ENCODE results near the gene DPF3. TPM values are rescaled to one million over a fixed set of nuclear protein-coding genes. Genes with fewer than 3 reads are reported as not detected.

DPF3 gene
- polyA plus RNA-seq = 3.5 TPM
- long read RNA-seq, donor 1 = 0 reads
- long read RNA-seq, donor 2 = 0 reads
- long read RNA-seq, donor 3 = 0 reads
- long read RNA-seq, donor 4 = 0 reads
- long read RNA-seq, donor 5 = 0 reads
- long read RNA-seq, donor 6 = 0 reads
- long read RNA-seq, donor 7, full-length matches to known transcripts = 1 of 1 reads
- long read RNA-seq, donor 7, partial matches to known transcripts = 0 of 1 reads
- long read RNA-seq, donor 7, other reads (novel, unspliced or antisense) = 0 of 1 reads
- long read RNA-seq, donor 8 = 0 reads
- long read RNA-seq, donor 9 = 0 reads
- long read RNA-seq, donor 10 = 0 reads
- long read RNA-seq, donor 11 = 0 reads

DNA sequence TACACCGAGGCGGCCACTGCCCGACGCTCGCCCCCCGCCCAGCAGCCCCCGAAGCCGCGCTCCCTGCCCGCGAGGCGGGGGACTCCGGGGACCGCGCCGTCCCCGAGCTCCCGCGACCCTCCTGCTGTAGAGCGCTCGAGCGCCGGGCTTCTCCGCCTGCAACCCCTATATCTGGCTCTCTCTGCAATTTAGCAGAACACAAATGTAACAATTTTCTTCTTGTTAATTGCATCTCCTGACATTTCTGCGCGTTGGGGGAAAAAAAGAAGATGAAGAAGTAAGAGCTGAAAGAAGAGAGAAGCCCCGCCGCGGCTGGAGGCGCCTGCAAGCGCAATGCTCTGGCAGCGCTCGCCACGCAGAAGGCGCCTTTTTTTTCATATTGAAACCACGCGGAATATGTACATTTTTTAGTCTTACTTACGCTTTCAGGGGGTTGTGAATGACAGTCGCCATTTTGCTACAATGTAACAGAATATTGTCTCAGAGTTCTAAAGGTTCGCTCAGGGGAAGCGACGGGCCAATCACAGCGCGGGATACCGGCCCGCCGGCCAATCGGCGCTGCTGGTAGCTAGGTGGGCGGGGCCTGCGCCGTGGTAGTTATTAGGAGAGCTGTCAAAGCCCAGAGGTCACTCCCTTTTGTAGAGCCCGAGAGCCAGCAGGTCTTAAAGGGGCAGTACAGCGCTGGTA, at the start of gene DPF3:
TSS of gene DPF3 (minus strand) at position 466 of the 687 bp plus-strand sequence. CDS start at position 453, 13 bp downstream.
- Histone ChIP-seq H3K27me3 (ENCODE audit: control insufficient read depth, insufficient read depth, low read length) (peaks cover 40% of the 10 kb centered on the region), H3K27ac (ENCODE audit: low read length) (peak within 1 kb of the TSS; percentile 23), H3K9me3 (ENCODE audit: control insufficient read depth, low read depth, low read length) (no peaks in the 10 kb centered on the region), H3K4me1 (ENCODE audit: control insufficient read depth, insufficient read depth, low read length) (peaks cover 20% of the 10 kb centered on the region), H3K36me3 (ENCODE audit: control insufficient read depth, insufficient read depth, low read length) (no peaks in the 10 kb centered on the region), H3K4me3 (ENCODE audit: low read length) (peak within 1 kb of the TSS; percentile 70)
- 0% methylated on average over 1 of the region's 54 CpGs for WGBS (ENCODE audit: insufficient coverage, low lambda C conversion rate)
- peak; percentile 92 to 96 for DNase-seq

DNA sequence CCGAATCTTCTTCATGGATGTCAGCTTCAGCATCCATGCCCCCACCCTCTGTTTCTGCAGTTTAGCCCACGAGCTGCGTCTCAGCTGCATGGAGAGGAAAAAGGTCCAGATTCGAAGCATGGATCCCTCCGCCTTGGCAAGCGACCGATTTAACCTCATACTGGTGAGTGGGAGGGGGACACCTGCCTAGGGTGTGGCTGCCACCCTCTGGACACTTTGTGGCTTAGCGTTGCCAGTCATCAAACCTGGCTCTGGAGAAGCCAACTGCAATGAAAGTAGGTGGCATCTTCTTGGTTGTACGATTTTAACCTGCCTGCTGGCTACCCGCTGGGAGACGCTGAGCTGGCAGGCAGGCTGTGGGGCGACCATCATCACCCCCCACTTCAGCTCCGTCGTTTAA, 49.0 kb upstream of the DPF3 start:
- Histone ChIP-seq H3K4me3 (ENCODE audit: low read length) (no peak overlapping the region), H3K4me1 (ENCODE audit: control insufficient read depth, insufficient read depth, low read length) (no peaks in the 10 kb centered on the region), H3K27ac (ENCODE audit: low read length) (no peak overlapping the region), H3K36me3 (ENCODE audit: control insufficient read depth, insufficient read depth, low read length) (peaks cover 78% of the 10 kb centered on the region), H3K27me3 (ENCODE audit: control insufficient read depth, insufficient read depth, low read length) (no peaks in the 10 kb centered on the region), H3K9me3 (ENCODE audit: control insufficient read depth, low read depth, low read length) (no peaks in the 10 kb centered on the region)
- no CpG with 5 or more reads among the region's 14 CpGs for WGBS (ENCODE audit: insufficient coverage, low lambda C conversion rate)
- DNase-seq = no peak

DNA sequence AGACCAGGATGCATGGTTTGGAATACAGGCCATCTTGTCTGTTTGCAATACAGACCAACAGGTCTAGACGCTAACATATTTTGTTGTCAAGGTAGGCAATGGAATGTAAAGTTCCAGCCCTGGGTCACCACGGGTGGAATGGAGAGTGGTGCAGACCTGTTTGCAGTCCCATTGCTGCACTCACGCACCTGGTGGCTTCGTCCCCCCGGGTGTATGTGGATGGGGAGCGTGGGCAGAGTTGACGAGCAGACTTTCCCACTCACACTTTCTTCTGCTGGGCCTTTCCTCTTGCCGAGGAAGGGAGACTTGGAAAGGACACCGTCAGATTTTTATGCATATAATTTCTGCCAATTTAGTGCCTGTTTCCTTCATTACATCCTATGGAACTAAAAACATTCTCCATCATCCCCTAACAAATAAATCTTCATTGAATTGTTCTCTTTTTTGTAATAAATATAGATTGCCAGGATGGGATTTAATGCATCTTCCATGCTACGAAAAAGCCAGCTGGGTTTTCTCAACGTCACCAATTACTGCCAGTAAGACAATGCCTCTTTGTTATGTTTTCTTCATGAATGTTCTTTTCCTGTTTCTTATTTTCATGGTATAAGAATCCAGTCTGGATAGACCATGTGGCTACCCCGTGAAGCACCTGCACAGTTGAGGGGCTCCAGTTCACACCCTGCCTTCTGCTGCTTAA, 47.5 kb upstream of the DPF3 start:
- Histone ChIP-seq H3K27ac (ENCODE audit: low read length) (no peak overlapping the region), H3K36me3 (ENCODE audit: control insufficient read depth, insufficient read depth, low read length) (peaks cover 68% of the 10 kb centered on the region), H3K27me3 (ENCODE audit: control insufficient read depth, insufficient read depth, low read length) (no peaks in the 10 kb centered on the region), H3K4me1 (ENCODE audit: control insufficient read depth, insufficient read depth, low read length) (no peaks in the 10 kb centered on the region), H3K9me3 (ENCODE audit: control insufficient read depth, low read depth, low read length) (no peaks in the 10 kb centered on the region), H3K4me3 (ENCODE audit: low read length) (no peak overlapping the region)
- WGBS (ENCODE audit: insufficient coverage, low lambda C conversion rate) = 70% methylated on average over 2 of the region's 12 CpGs
- no peak for DNase-seq

DNA sequence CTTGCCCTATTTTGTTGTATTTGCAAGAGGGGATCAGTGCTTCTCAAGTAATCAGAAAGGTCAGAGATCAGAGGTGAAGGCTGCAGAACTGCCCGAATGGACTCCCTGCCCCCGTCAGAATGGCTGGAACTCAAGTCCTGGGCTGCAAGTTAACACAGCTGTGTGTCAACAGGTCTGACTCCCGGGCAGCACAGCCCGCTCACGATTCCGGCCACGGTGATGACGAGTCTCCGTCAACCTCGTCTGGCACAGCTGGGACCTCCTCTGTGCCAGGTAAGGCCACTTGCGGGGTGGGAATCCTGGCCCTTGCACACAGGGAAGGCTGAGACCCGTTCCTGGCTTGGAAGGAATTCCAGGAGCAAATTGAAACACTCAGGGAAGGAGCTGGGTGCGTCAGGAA, 45.7 kb upstream of the DPF3 start:
- Histone ChIP-seq H3K4me1 (ENCODE audit: control insufficient read depth, insufficient read depth, low read length) (no peaks in the 10 kb centered on the region), H3K36me3 (ENCODE audit: control insufficient read depth, insufficient read depth, low read length) (peaks cover 56% of the 10 kb centered on the region), H3K27me3 (ENCODE audit: control insufficient read depth, insufficient read depth, low read length) (no peaks in the 10 kb centered on the region), H3K9me3 (ENCODE audit: control insufficient read depth, low read depth, low read length) (no peaks in the 10 kb centered on the region), H3K27ac (ENCODE audit: low read length) (no peak overlapping the region), H3K4me3 (ENCODE audit: low read length) (no peak overlapping the region)
- no CpG with 5 or more reads among the region's 13 CpGs for WGBS (ENCODE audit: insufficient coverage, low lambda C conversion rate)
- no peak for DNase-seq

DNA sequence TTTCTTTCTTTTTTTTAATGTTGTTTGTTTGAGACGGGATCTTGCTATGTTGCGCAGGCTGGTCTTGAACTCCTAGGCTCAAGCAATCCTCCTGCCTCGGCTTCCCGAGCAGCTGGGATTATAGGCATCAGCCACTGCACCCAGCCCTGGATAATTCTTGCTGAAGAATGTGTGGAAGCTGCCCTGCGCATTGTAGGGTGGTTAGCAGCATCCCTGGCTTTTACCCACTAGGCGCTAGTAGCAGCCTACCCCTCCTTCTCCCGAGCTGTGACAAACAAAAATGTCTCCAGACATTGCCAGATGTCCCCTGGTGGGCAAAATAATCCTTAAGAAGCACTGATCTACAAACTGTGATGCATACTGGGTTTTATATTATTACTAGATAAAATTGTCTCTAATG, 39.0 kb upstream of the DPF3 start:
- peaks cover 3% of the 10 kb centered on the region for H3K36me3 ChIP-seq (ENCODE audit: control insufficient read depth, insufficient read depth, low read length)
- no peak overlapping the region for H3K27ac ChIP-seq (ENCODE audit: low read length)
- H3K4me3 ChIP-seq (ENCODE audit: low read length) = no peak overlapping the region
- DNase-seq = no peak
- H3K27me3 ChIP-seq (ENCODE audit: control insufficient read depth, insufficient read depth, low read length) = no peaks in the 10 kb centered on the region
- H3K9me3 ChIP-seq (ENCODE audit: control insufficient read depth, low read depth, low read length) = peaks cover 3% of the 10 kb centered on the region
- WGBS (ENCODE audit: insufficient coverage, low lambda C conversion rate) = no CpG with 5 or more reads among the region's 7 CpGs
- no peaks in the 10 kb centered on the region for H3K4me1 ChIP-seq (ENCODE audit: control insufficient read depth, insufficient read depth, low read length)

DNA sequence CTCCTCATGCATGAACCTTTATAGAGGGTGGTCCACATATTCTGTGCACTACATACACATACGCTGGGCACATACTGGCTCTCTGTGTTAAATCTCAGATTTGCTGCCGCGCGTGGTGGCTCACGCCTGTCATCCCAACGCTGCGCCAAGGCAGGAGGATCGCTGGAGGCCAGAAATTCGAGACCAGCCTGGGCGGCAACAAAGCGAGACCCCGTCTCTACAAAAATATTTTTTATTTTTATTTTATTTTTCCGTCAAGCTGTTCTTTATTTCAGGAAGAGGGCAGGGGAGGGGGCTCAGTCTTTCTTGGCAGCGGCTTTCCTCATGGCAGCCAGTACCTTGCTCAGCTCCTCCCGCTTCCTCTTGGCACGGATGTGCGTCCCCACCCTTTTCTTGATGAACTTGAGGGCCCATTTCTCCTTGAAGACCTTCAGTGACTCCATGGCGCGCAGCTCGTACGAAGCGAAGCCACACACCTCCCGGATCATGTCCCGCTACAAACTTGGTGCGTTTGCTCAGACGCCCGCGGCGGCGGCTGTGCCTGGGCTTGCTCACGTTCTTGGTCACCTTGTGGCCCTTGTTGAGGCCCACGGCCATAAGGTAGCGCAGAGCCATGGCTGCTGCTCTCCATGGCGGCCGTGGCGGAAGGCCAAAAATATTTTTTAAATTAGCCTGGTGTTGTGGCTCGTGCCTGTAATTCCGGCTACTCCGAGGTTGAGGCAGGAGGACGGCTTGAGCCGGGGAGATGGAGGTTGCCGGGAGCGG, 35.6 kb upstream of the DPF3 start:
- Histone ChIP-seq H3K4me1 (ENCODE audit: control insufficient read depth, insufficient read depth, low read length) (peaks cover 5% of the 10 kb centered on the region), H3K27me3 (ENCODE audit: control insufficient read depth, insufficient read depth, low read length) (no peaks in the 10 kb centered on the region), H3K36me3 (ENCODE audit: control insufficient read depth, insufficient read depth, low read length) (no peaks in the 10 kb centered on the region), H3K27ac (ENCODE audit: low read length) (no peak overlapping the region), H3K9me3 (ENCODE audit: control insufficient read depth, low read depth, low read length) (peaks cover 3% of the 10 kb centered on the region), H3K4me3 (ENCODE audit: low read length) (no peak overlapping the region)
- WGBS (ENCODE audit: insufficient coverage, low lambda C conversion rate) = 95% methylated on average over 4 of the region's 43 CpGs
- DNase-seq = no peak

DNA sequence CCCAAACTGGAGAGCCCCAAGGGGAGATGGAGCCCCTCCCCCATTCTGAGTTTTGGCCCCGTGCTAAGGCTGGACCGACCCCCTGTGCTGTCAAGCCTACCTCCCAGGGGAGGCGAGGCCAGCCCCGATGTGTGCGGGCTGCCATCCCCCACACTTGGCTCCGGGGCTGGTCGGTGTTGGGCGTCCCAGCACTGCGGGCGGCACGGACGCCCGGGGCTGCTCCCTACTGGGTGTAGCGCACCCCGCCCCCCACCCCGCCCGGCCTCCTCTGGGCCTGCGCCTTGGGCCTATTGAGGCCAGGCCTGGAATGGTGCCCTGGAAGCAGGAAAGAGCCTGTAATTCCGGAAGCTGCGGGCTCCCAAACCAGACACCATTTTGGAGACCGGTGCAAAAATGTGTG, 35.0 kb upstream of the DPF3 start:
- H3K9me3 ChIP-seq (ENCODE audit: control insufficient read depth, low read depth, low read length) = peaks cover 3% of the 10 kb centered on the region
- no CpG with 5 or more reads among the region's 21 CpGs for WGBS (ENCODE audit: insufficient coverage, low lambda C conversion rate)
- no peaks in the 10 kb centered on the region for H3K27me3 ChIP-seq (ENCODE audit: control insufficient read depth, insufficient read depth, low read length)
- peaks cover 5% of the 10 kb centered on the region for H3K4me1 ChIP-seq (ENCODE audit: control insufficient read depth, insufficient read depth, low read length)
- DNase-seq = no peak
- no peak overlapping the region for H3K27ac ChIP-seq (ENCODE audit: low read length)
- no peaks in the 10 kb centered on the region for H3K36me3 ChIP-seq (ENCODE audit: control insufficient read depth, insufficient read depth, low read length)
- H3K4me3 ChIP-seq (ENCODE audit: low read length) = no peak overlapping the region

DNA sequence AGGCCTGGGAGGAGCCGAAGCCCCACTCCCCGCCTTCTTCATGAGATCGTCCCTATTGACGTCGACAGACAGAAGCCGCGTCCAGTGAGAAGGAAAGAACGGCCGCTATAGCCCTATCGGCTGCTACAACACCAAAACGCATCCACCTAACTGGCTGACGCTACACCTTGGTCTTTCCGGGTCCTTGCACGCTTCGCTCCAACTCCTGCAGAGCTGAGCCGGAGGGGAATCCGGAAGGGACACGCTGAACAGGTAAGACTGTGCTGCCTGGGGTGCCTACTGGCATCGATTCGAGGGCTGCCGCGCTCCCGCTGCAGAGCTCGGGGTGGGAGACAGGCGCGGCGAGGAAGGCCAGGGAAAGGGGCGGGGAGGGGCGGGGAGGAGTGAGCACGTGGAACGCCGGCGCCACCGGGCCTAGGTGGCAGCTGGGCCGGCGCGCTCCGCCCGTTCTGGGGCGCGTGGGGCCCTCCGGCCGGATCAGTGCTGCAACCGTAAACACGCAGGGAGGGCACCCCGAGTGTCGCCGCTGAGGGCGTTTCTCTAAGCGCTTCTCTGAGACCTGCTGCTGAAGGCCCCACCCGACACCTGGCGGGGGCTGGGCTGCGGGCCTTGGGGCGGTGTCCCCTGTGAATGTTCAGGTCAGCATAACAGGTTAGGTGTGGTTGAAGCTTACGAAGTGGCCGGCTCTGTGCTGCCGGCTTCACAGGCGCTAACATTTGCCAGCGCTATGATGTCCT, 32.6 kb upstream of the DPF3 start, which contains the start of gene DCAF4:
TSS of gene DCAF4 (plus strand) at position 173 of the 737 bp plus-strand sequence. CDS start 11,515 bp downstream, outside the sequence.
- no peaks in the 10 kb centered on the region for H3K27me3 ChIP-seq (ENCODE audit: control insufficient read depth, insufficient read depth, low read length)
- DNase-seq = peak; percentile 98 to 99
- peaks cover 5% of the 10 kb centered on the region for H3K4me1 ChIP-seq (ENCODE audit: control insufficient read depth, insufficient read depth, low read length)
- H3K4me3 ChIP-seq (ENCODE audit: low read length) = peak within 1 kb of the TSS; percentile 77
- H3K9me3 ChIP-seq (ENCODE audit: control insufficient read depth, low read depth, low read length) = peaks cover 3% of the 10 kb centered on the region
- no CpG with 5 or more reads among the region's 59 CpGs for WGBS (ENCODE audit: insufficient coverage, low lambda C conversion rate)
- H3K27ac ChIP-seq (ENCODE audit: low read length) = peak within 1 kb of the TSS; percentile 93
- H3K36me3 ChIP-seq (ENCODE audit: control insufficient read depth, insufficient read depth, low read length) = no peaks in the 10 kb centered on the region

DNA sequence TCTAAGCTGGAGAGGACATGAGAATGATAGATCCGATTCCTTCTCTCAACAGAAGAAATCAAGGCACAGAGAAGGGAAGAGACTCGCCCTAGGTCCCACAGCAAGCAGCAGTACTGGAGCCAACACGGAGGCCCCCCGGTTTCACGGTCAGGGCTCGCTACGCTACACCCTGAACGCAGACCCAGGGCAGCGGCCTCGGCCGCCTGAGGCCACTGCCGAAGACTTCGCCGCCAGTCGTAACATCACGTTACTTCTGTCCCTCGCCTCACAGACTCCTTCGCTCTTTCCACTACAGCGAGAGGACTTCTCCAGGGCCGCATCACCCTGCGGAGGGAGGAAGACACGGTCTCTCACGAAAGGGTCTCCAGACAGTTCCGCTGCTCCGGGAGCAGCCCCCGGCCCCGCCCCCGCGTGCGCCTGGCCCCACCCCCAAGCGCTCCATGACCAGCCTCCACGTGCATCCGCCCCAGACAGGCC, 32.0 kb upstream of the DPF3 start:
- WGBS (ENCODE audit: insufficient coverage, low lambda C conversion rate) = no CpG with 5 or more reads among the region's 33 CpGs
- Histone ChIP-seq H3K27me3 (ENCODE audit: control insufficient read depth, insufficient read depth, low read length) (no peaks in the 10 kb centered on the region), H3K27ac (ENCODE audit: low read length) (peak overlapping the region; percentile 67), H3K4me3 (ENCODE audit: low read length) (peak overlapping the region; percentile 77), H3K36me3 (ENCODE audit: control insufficient read depth, insufficient read depth, low read length) (no peaks in the 10 kb centered on the region), H3K9me3 (ENCODE audit: control insufficient read depth, low read depth, low read length) (peaks cover 3% of the 10 kb centered on the region), H3K4me1 (ENCODE audit: control insufficient read depth, insufficient read depth, low read length) (peaks cover 5% of the 10 kb centered on the region)
- DNase-seq = no peak
